Esophagus squamous epithelium (tissue), 4 donors: Measurements from ENCODE around the gene EIF3F.

Source experiments
- CTCF ChIP-seq, 6 experiments: fragments of 450-650 bp in 4 of 6; fragments of 200-600 bp in 2 of 6; sonication (generic) in 2 of 6; IDR thresholded peaks; one replicate each; pipeline ENCODE4 v1.5.1; 2016 to 2019; ENCODE audit warnings: antibody characterized with exemption in 6 of 6, mild to moderate bottlenecking in 4 of 6, moderate library complexity in 4 of 6
- POLR2A ChIP-seq, 4 donors: fragments of 450-650 bp; IDR thresholded peaks; one replicate each; pipeline ENCODE4 v1.6.1; 2017; ENCODE audit warnings: antibody characterized with exemption in 4 of 4, mild to moderate bottlenecking in 4 of 4, moderate library complexity in 3 of 4

GRCh38 chr11:8005556-8005955 is 18.4 kb downstream of the EIF3F start:
- no peak for TF ChIP-seq CTCF (IDR thresholded peaks at IDR 0.05)
- no peak for TF ChIP-seq POLR2A (IDR thresholded peaks at IDR 0.05)
